H1 (cell line): ENCODE measurements around the gene PLAU. TPM values are rescaled to one million over a fixed set of nuclear protein-coding genes. Genes with fewer than 3 reads are reported as not detected.

ENCODE experiments used
- CTCF ChIA-PET: fragments of 300-600 bp; sonication (Branson Sonifier 250); formaldehyde crosslinking; loops from one replicate; lab custom pipeline; 2021; ENCODE audit not compliant: partially characterized antibody; lab: Charles Lee
- POLR2A ChIA-PET: fragments of 300-600 bp; sonication (Branson Sonifier 250); formaldehyde crosslinking; loops from one replicate; lab custom pipeline; 2021; ENCODE audit warnings: inconsistent platforms; ENCODE audit not compliant: partially characterized antibody; lab: Charles Lee
- DNase-seq, 2 experiments: peaks; one replicate each; pipeline versions ENCODE4 v3.0.0 to v3.0.0-alpha.2; 2010 to 2022; ENCODE audit warnings: low spot score in 2 of 2, low read depth in 1 of 2, mixed read lengths in 1 of 2
- FAIRE-seq: peaks from 2 replicates; lab custom pipeline; 2011; peaks lifted over from hg19 to GRCh38; lab: Jason Lieb, UNC
- H2AFZ ChIP-seq: 2 replicates; pipeline ENCODE4 v1.8.1; 2012; ENCODE audit warnings: low read length, inconsistent platforms
- H2AK5ac ChIP-seq: 2 replicates; pipeline ENCODE4 v1.6.1; 2013; ENCODE audit warnings: low read depth, low read length
- H2BK120ac ChIP-seq: replicated peaks from 2 replicates; pipeline ENCODE3; 2013; ENCODE audit warnings: low read depth, low read length, inconsistent platforms
- H2BK12ac ChIP-seq: 2 replicates; pipeline ENCODE4 v1.6.1; 2013; ENCODE audit warnings: low read depth, low read length
- H2BK15ac ChIP-seq: 2 replicates; pipeline ENCODE4 v1.6.1; 2013; ENCODE audit warnings: low read length
- H2BK20ac ChIP-seq: 2 replicates; pipeline ENCODE4 v1.6.1; 2013; ENCODE audit warnings: low read length
- H2BK5ac ChIP-seq: 2 replicates; pipeline ENCODE4 v1.6.1; 2013; ENCODE audit warnings: low read depth, low read length
- H3K14ac ChIP-seq: 2 replicates; pipeline ENCODE4 v1.6.1; 2013; ENCODE audit warnings: inconsistent platforms; ENCODE audit not compliant: insufficient read length
- H3K18ac ChIP-seq: 2 replicates; pipeline ENCODE4 v1.6.1; 2013; ENCODE audit warnings: low read length; ENCODE audit errors: extremely low read depth
- H3K23ac ChIP-seq: 2 replicates; pipeline ENCODE4 v1.6.1; 2013; ENCODE audit warnings: inconsistent platforms; ENCODE audit not compliant: insufficient read length
- H3K23me2 ChIP-seq: 2 replicates; pipeline ENCODE4 v1.6.1; 2013; ENCODE audit warnings: low read depth, low read length
- H3K27ac ChIP-seq: 2 replicates; pipeline ENCODE4 v1.6.1; 2011; ENCODE audit warnings: low read depth, low read length, inconsistent platforms
- H3K27me3 ChIP-seq, 4 experiments: replicated peaks in 1 of 4; 1 replicate in 1 of 4; 2 replicates in 3 of 4; pipeline versions ENCODE4 v1.6.1 to v1.8.1; 2011 to 2013; ENCODE audit warnings: low read length in 3 of 4, mild to moderate bottlenecking in 3 of 4, inconsistent platforms in 2 of 4, mixed read lengths in 2 of 4, moderate library complexity in 1 of 4; ENCODE audit not compliant: control insufficient read depth in 3 of 4, insufficient read depth in 3 of 4; ENCODE audit errors: extremely low read depth in 1 of 4
- H3K36me3 ChIP-seq, 4 experiments: 2 replicates each; pipeline versions ENCODE4 v1.6.1 to v1.8.1; 2011 to 2013; ENCODE audit warnings: mild to moderate bottlenecking in 4 of 4, low read length in 3 of 4, moderate library complexity in 2 of 4, control low read depth in 1 of 4, inconsistent platforms in 1 of 4; ENCODE audit not compliant: insufficient read depth in 4 of 4, control insufficient read depth in 2 of 4
- H3K4ac ChIP-seq: replicated peaks from 2 replicates; pipeline ENCODE3; 2013; ENCODE audit warnings: low read length, low read depth, mixed read lengths, inconsistent platforms; ENCODE audit not compliant: insufficient read length
- H3K4me1 ChIP-seq, 4 experiments: replicated peaks in 1 of 4; 1 replicate in 1 of 4; 2 replicates in 3 of 4; pipeline versions ENCODE4 v1.6.1 to v1.8.1; 2011 to 2013; ENCODE audit warnings: low read length in 3 of 4, inconsistent platforms in 2 of 4, mixed read lengths in 1 of 4; ENCODE audit not compliant: insufficient read depth in 4 of 4, control insufficient read depth in 3 of 4
- H3K4me2 ChIP-seq, 2 experiments: 2 replicates each; pipeline versions ENCODE4 v1.6.1 to v1.8.1; 2011 to 2013; ENCODE audit warnings: low read depth in 2 of 2, low read length in 2 of 2, control low read depth in 1 of 2, inconsistent platforms in 1 of 2, mild to moderate bottlenecking in 1 of 2; ENCODE audit not compliant: insufficient read depth in 1 of 2
- H3K4me3 ChIP-seq, 4 experiments: fragments of 200-600, 300-600 bp in 1 of 4; sonication (generic), shearing (Covaris generic), sonication (Bioruptor Twin) in 1 of 4; 2 replicates each; pipeline versions ENCODE4 v1.5.1 to v1.8.1; 2011 to 2016; ENCODE audit warnings: low read length in 4 of 4, low read depth in 3 of 4, control low read depth in 2 of 4, inconsistent platforms in 2 of 4, mild to moderate bottlenecking in 2 of 4, mixed read lengths in 1 of 4, moderate library complexity in 1 of 4; ENCODE audit not compliant: insufficient read depth in 2 of 4; ENCODE audit errors: extremely low read depth in 1 of 4
- H3K56ac ChIP-seq: replicated peaks from 2 replicates; pipeline ENCODE3; 2013; ENCODE audit warnings: low read depth, mild to moderate bottlenecking, mixed read lengths, low read length, inconsistent platforms; ENCODE audit not compliant: insufficient read length
- H3K79me1 ChIP-seq: 2 replicates; pipeline ENCODE4 v1.6.1; 2013; ENCODE audit warnings: low read depth, low read length, control low read depth
- H3K79me2 ChIP-seq, 2 experiments: 2 replicates each; pipeline versions ENCODE4 v1.6.1 to v1.8.1; 2012 to 2013; ENCODE audit warnings: low read length in 2 of 2, mild to moderate bottlenecking in 2 of 2, inconsistent platforms in 1 of 2; ENCODE audit not compliant: insufficient read depth in 2 of 2, control insufficient read depth in 1 of 2
- H3K9ac ChIP-seq, 4 experiments: replicated peaks in 1 of 4; 1 replicate in 1 of 4; 2 replicates in 3 of 4; pipeline versions ENCODE4 v1.6.1 to v1.8.1; 2011 to 2013; ENCODE audit warnings: low read depth in 3 of 4, low read length in 3 of 4, control low read depth in 2 of 4, mild to moderate bottlenecking in 2 of 4, moderate library complexity in 2 of 4, inconsistent platforms in 1 of 4; ENCODE audit errors: extremely low read depth in 1 of 4
- H3K9me3 ChIP-seq, 2 experiments: 2 replicates each; pipeline versions ENCODE4 v1.6.1 to v1.8.1; 2012 to 2013; ENCODE audit warnings: mild to moderate bottlenecking in 2 of 2, moderate library complexity in 2 of 2, control low read depth in 1 of 2, inconsistent platforms in 1 of 2, low read depth in 1 of 2, low read length in 1 of 2, mixed read lengths in 1 of 2; ENCODE audit not compliant: insufficient read depth in 2 of 2
- H4K20me1 ChIP-seq, 2 experiments: replicated peaks in 1 of 2; 2 replicates each; pipeline versions ENCODE3 to v1.8.1; 2011 to 2013; ENCODE audit warnings: inconsistent platforms in 2 of 2, low read length in 2 of 2, mild to moderate bottlenecking in 1 of 2; ENCODE audit not compliant: insufficient read depth in 2 of 2, control insufficient read depth in 1 of 2
- H4K5ac ChIP-seq: 2 replicates; pipeline ENCODE4 v1.6.1; 2013; ENCODE audit warnings: low read length, low read depth, mixed read lengths, inconsistent platforms; ENCODE audit not compliant: insufficient read length
- H4K8ac ChIP-seq: 2 replicates; pipeline ENCODE4 v1.8.0; 2013; ENCODE audit warnings: mild to moderate bottlenecking, moderate library complexity, low read length, inconsistent platforms; ENCODE audit not compliant: insufficient read depth; ENCODE audit errors: extremely low read depth
- H4K91ac ChIP-seq: replicated peaks from 2 replicates; pipeline ENCODE3; 2013; ENCODE audit warnings: low read length, mixed read lengths, inconsistent platforms; ENCODE audit not compliant: insufficient read length
- CHD1 ChIP-seq: IDR thresholded peaks from 2 replicates; pipeline ENCODE4 v1.6.1; 2012; ENCODE audit warnings: low read depth, low read length, improper control_type of control experiment
- KDM1A ChIP-seq: fragments of 200-600, 300-600 bp; sonication (generic); IDR thresholded peaks from 2 replicates; pipeline ENCODE4 v1.7.1; 2016; ENCODE audit warnings: mild to moderate bottlenecking, low read length, borderline replicate concordance
- WGBS, 2 experiments: shearing (Covaris generic) in 1 of 2; methylation state at CpG; one replicate each; pipeline versions ENCODE4 v1.1.6 to v1.1.7; 2013 to 2015; ENCODE audit warnings: low lambda C conversion rate in 2 of 2, mixed read lengths in 2 of 2, inconsistent platforms in 1 of 2, low coverage in 1 of 2, missing lambda C conversion rate in 1 of 2; ENCODE audit not compliant: insufficient replicate concordance in 2 of 2, insufficient coverage in 1 of 2, insufficient read length in 1 of 2; ENCODE audit errors: extremely low coverage in 1 of 2, missing lambda C conversion rate in 1 of 2; 5-methylcytosine and 5-hydroxymethylcytosine counted together
- polyA plus RNA-seq, 7 experiments: library from polyadenylated mRNA; depleted of rRNA in 3 of 7; stranded (reverse) in 5 of 7; unstranded in 2 of 7; fragments of >200 nt in 5 of 7; fragments of 200-250 nt in 2 of 7; gene quantifications; 1 replicate in 5 of 7; 2 replicates in 1 of 7; 4 replicates in 1 of 7; pipeline versions ENCODE4 v1.2.1 to v1.2.3, GENCODE V29; 2011 to 2013; ENCODE audit warnings: missing spikeins in 2 of 7, mixed read lengths in 2 of 7
- total RNA-seq: library from RNA; stranded (reverse); fragmentation: NEBNext Ultra II Directional; extraction: Animal tissue kit (Norgen Biotek cat#: 25700); gene quantifications from 2 replicates; pipeline ENCODE4 v1.2.1, GENCODE V29; 2021
- TF ChIP-seq, protein P1 (sequence below): IDR thresholded peaks from 2 replicates; pipeline ENCODE4 v1.6.1; 2011; ENCODE audit warnings: low read depth, mild to moderate bottlenecking, low read length; ENCODE audit not compliant: insufficient read depth

PLAU gene
- total and polyA plus RNA-seq, 2 of the 8 experiments (the other 6 are each of a cell fraction or from before 2014, with no cell fraction given), result 16.2 to 26.1 TPM

DNA sequence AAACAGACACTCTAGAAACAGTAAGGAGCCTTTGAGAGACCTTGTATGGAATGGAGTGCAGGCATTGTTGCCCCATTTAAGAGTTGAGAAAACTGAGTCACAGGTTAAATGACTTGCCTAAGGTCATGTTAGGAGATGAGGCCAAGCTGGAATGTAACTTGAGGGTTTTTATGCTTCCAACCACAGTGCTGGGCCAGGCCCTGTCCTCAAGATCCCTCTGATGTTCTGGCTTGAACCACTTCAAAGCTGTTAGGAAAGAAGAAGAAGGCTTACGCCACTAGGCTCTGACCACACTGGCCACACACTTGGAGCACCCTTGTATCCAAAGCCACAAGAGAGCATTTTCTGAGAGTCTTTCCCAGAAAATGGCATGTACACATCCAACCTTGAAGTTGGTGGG, 42.7 kb downstream of the PLAU start:
- POLR2A ChIA-PET, result interaction anchor here (0.9 to 1.9 kb wide), 7 partner anchors 10 to 46 kb away, joined by 3 to 14 read pairs (median 4); partner anchors contain the start of genes PLAU and VCL
- H4K20me1 ChIP-seq, result no peaks in the 10 kb centered on the region
- no peaks in the 10 kb centered on the region for H3K79me1 ChIP-seq
- no peak overlapping the region for H2BK12ac ChIP-seq
- peaks cover 4 to 9% (median 5%) of the 10 kb centered on the region in 4 experiments for H3K4me1 ChIP-seq
- no peak overlapping the region for H4K91ac ChIP-seq
- no peaks in the 10 kb centered on the region for H3K9me3 ChIP-seq
- H4K5ac ChIP-seq, result no peak overlapping the region
- 0 out of 2 replicates have a peak overlapping the region, but pooled peaks have one; percentile 61 for H2BK15ac ChIP-seq
- TF ChIP-seq, protein P1, sequence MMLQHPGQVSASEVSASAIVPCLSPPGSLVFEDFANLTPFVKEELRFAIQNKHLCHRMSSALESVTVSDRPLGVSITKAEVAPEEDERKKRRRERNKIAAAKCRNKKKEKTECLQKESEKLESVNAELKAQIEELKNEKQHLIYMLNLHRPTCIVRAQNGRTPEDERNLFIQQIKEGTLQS, result no peak
- TF ChIP-seq CHD1 (no peak), KDM1A (peak; percentile 50; the same call in 1 of the 2 replicates)
- H2AK5ac ChIP-seq, result 0 out of 2 replicates have a peak overlapping the region, but pooled peaks have one; percentile 3
- H3K27ac ChIP-seq, result no peak overlapping the region
- no peak overlapping the region for H3K4me2 ChIP-seq
- no peak overlapping the region for H4K8ac ChIP-seq
- no peak for FAIRE-seq
- no peak overlapping the region for H2AFZ ChIP-seq
- no peaks in the 10 kb centered on the region for H3K36me3 ChIP-seq
- no peak overlapping the region for H3K56ac ChIP-seq
- H3K4me3 ChIP-seq, result no peak overlapping the region
- no peak overlapping the region for H2BK120ac ChIP-seq
- H3K79me2 ChIP-seq, result no peaks in the 10 kb centered on the region
- no peak overlapping the region for H3K14ac ChIP-seq
- no peak overlapping the region for H3K4ac ChIP-seq
- H2BK20ac ChIP-seq, result peak overlapping the region; percentile 88; the same call in 1 of the 2 replicates
- no peak overlapping the region for H3K9ac ChIP-seq
- DNase-seq, result no peak
- H2BK5ac ChIP-seq, result no peak overlapping the region
- H3K18ac ChIP-seq, result no peak overlapping the region
- 92% methylated on average over 1 of the region's 1 CpG; no CpG with 5 or more reads in 1 of the 2 experiments for WGBS, 2 experiments
- no peaks in the 10 kb centered on the region for H3K27me3 ChIP-seq
- no peaks in the 10 kb centered on the region for H3K23me2 ChIP-seq
- CTCF ChIA-PET, result interaction anchor here (0.8 to 6.1 kb wide), 12 partner anchors 9 to 122 kb away, joined by 3 to 41 read pairs (median 4); no protein-coding TSS in a partner anchor
- H3K23ac ChIP-seq, result no peak overlapping the region
